Suprapubic skin (tissue), 4 donors: Measurements from ENCODE around the gene TFAP2D. TPM values are rescaled to one million over a fixed set of nuclear protein-coding genes. Genes with fewer than 3 reads are reported as not detected.

Experiments used
- DNase-seq, 2 donors: peaks; one replicate each; pipeline ENCODE4 v3.0.0-alpha.2; 2019; ENCODE audit warnings: low spot score in 2 of 2
- H3K27ac ChIP-seq: fragments of 200-600 bp; sonication (generic); one replicate; pipeline ENCODE4 v1.5.1; 2019
- H3K27me3 ChIP-seq: fragments of 200-600 bp; sonication (generic); one replicate; pipeline ENCODE4 v1.5.1; 2019
- H3K36me3 ChIP-seq: fragments of 200-600 bp; sonication (generic); one replicate; pipeline ENCODE4 v1.5.1; 2019
- H3K4me1 ChIP-seq: fragments of 200-600 bp; sonication (generic); one replicate; pipeline ENCODE4 v1.5.1; 2019
- H3K4me3 ChIP-seq: fragments of 200-600 bp; sonication (generic); one replicate; pipeline ENCODE4 v1.5.1; 2019; ENCODE audit warnings: mild to moderate bottlenecking
- H3K9me3 ChIP-seq: fragments of 200-600 bp; sonication (generic); one replicate; pipeline ENCODE4 v1.5.1; 2019
- EP300 ChIP-seq: sonication (generic); formaldehyde crosslinking; IDR thresholded peaks from one replicate; pipeline ENCODE4 v1.6.1; 2017; ENCODE audit warnings: antibody characterized with exemption
- POLR2A ChIP-seq, 2 donors: fragments of 450-650 bp; IDR thresholded peaks; one replicate each; pipeline ENCODE4 v1.6.1; 2017; ENCODE audit warnings: antibody characterized with exemption in 2 of 2, mild to moderate bottlenecking in 2 of 2, moderate library complexity in 2 of 2
- POLR2AphosphoS5 ChIP-seq, 3 donors: sonication (generic); formaldehyde crosslinking; IDR thresholded peaks; one replicate each; pipeline ENCODE4 v1.6.1; 2017; ENCODE audit warnings: antibody characterized with exemption in 3 of 3
- WGBS: methylation state at CpG from one replicate; pipeline ENCODE4 v1.1.5; 2018; 5-methylcytosine and 5-hydroxymethylcytosine counted together
- total RNA-seq, 4 donors: library from RNA; depleted of rRNA; stranded (reverse); fragments of >200 nt; gene quantifications; one replicate each; pipeline ENCODE4 v1.1.0, GENCODE V29; 2016
- TF ChIP-seq, protein P1 (sequence below), 2 donors: fragments of 200-600 bp in 1 of 2; fragments of 450-650 bp in 1 of 2; sonication (generic) in 1 of 2; IDR thresholded peaks; one replicate each; pipeline ENCODE4 v1.5.1; 2016 to 2019; ENCODE audit warnings: antibody characterized with exemption in 2 of 2, mild to moderate bottlenecking in 1 of 2, moderate library complexity in 1 of 2

TFAP2D gene
- total RNA-seq, 4 donors from 2014 or later: not detected

DNA sequence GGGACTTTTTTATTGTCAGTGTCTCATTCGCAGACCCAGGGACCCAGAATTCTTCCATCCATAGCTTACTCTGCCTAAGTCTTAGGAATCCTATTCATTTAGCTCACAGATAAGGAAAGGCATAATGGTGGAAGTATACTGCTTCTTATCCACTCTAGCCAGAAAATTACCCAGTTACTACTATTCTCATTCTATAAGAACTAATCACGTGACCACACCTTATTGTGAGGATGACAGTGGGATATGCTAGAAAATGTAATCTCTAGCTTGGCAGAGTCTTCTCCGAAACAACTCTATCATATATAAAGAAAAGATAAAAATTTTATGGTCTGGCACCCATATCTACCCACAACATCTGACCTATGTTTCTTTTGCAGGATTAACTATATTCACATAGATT lies 21.2 kb downstream of the TFAP2D start:
- H3K27me3 ChIP-seq: no peaks in the 10 kb centered on the region
- no peak for TF ChIP-seq POLR2A (IDR thresholded peaks at IDR 0.05)
- no peak for TF ChIP-seq EP300
- TF ChIP-seq POLR2AphosphoS5 (IDR thresholded peaks at IDR 0.05): no peak
- TF ChIP-seq, protein P1, sequence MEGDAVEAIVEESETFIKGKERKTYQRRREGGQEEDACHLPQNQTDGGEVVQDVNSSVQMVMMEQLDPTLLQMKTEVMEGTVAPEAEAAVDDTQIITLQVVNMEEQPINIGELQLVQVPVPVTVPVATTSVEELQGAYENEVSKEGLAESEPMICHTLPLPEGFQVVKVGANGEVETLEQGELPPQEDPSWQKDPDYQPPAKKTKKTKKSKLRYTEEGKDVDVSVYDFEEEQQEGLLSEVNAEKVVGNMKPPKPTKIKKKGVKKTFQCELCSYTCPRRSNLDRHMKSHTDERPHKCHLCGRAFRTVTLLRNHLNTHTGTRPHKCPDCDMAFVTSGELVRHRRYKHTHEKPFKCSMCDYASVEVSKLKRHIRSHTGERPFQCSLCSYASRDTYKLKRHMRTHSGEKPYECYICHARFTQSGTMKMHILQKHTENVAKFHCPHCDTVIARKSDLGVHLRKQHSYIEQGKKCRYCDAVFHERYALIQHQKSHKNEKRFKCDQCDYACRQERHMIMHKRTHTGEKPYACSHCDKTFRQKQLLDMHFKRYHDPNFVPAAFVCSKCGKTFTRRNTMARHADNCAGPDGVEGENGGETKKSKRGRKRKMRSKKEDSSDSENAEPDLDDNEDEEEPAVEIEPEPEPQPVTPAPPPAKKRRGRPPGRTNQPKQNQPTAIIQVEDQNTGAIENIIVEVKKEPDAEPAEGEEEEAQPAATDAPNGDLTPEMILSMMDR (IDR thresholded peaks at IDR 0.05): no peak
- no peak for DNase-seq
- no peak overlapping the region for H3K27ac ChIP-seq
- no peaks in the 10 kb centered on the region for H3K9me3 ChIP-seq
- H3K4me1 ChIP-seq: no peaks in the 10 kb centered on the region
- no peak overlapping the region for H3K4me3 ChIP-seq
- WGBS: 84% methylated on average over 3 of the region's 3 CpGs
- no peaks in the 10 kb centered on the region for H3K36me3 ChIP-seq

DNA sequence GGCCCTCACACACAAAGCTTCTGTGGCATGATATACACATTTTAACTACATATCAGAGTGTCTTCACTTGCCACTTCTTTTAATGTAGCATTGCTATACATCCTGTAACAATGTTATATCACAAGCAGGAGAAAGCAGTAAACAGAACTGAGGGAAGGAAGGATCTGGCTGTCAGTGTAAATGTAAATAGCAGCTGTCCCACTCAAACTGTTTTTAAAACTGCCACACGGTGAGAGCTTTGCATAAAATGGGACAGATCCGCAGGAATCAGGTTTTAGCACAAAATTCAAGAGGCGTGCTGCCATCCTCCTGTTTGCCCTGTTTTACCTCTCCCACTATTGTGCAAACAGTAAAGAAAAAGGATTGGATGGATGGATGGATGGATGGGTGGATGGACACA lies 28.8 kb downstream of the TFAP2D start:
- H3K27me3 ChIP-seq: no peaks in the 10 kb centered on the region
- H3K4me1 ChIP-seq: no peaks in the 10 kb centered on the region
- H3K4me3 ChIP-seq: no peak overlapping the region
- TF ChIP-seq, protein P1 (IDR thresholded peaks at IDR 0.05): no peak
- TF ChIP-seq POLR2A (IDR thresholded peaks at IDR 0.05) (no peak), EP300 (no peak), POLR2AphosphoS5 (IDR thresholded peaks at IDR 0.05) (no peak)
- H3K27ac ChIP-seq: no peak overlapping the region
- H3K9me3 ChIP-seq: no peaks in the 10 kb centered on the region
- no peak for DNase-seq
- no peaks in the 10 kb centered on the region for H3K36me3 ChIP-seq
- WGBS: 63% methylated on average over 3 of the region's 3 CpGs

DNA sequence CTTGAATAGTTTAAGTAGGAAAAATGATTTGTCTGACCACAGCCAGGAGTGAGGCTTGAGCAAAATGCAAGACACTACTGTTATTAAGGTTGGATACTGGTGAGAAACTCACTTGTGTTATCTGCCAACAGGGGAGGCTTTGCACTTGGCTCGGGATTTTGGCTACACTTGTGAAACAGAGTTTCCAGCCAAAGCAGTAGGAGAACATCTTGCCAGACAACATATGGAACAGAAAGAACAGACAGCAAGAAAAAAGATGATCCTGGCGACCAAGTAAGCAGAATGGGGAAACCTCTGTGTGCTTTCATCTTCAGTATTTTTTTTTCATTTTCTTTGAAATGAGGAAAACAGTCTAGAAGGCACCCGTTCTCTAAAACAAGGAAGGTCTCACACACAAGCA lies 31.6 kb downstream of the TFAP2D start:
- no peak overlapping the region for H3K4me3 ChIP-seq
- no peak overlapping the region for H3K27ac ChIP-seq
- H3K9me3 ChIP-seq: no peaks in the 10 kb centered on the region
- 49% methylated on average over 3 of the region's 3 CpGs for WGBS
- no peaks in the 10 kb centered on the region for H3K36me3 ChIP-seq
- TF ChIP-seq POLR2A (IDR thresholded peaks at IDR 0.05): no peak
- TF ChIP-seq EP300: no peak
- TF ChIP-seq, protein P1 (IDR thresholded peaks at IDR 0.05): no peak
- TF ChIP-seq POLR2AphosphoS5 (IDR thresholded peaks at IDR 0.05): no peak
- DNase-seq: no peak
- H3K4me1 ChIP-seq: no peaks in the 10 kb centered on the region
- no peaks in the 10 kb centered on the region for H3K27me3 ChIP-seq

DNA sequence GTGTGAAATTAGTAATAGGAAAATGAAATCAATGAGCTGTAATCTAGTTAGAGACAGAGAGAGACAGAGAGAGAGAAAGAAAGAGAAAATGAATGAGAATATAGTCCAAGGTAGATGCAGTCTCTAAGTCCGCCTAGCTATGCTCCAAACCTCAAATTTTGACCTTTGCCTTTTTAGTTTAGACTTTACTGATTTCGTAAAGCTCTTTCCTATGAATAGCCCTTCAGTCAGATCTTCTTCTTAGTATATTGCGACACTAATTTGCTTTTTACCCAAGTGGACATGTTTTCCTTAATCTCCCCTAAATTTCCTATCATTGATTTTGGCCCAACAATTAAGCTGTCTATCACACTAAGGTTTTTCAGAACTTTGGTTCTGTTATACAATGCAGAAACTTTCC lies 49.5 kb downstream of the TFAP2D start:
- no peak for TF ChIP-seq EP300
- no peak for TF ChIP-seq POLR2AphosphoS5 (IDR thresholded peaks at IDR 0.05)
- TF ChIP-seq, protein P1 (IDR thresholded peaks at IDR 0.05): no peak
- TF ChIP-seq POLR2A (IDR thresholded peaks at IDR 0.05): no peak
- DNase-seq: no peak
- H3K9me3 ChIP-seq: no peaks in the 10 kb centered on the region
- WGBS: 91% methylated on average over 3 of the region's 3 CpGs
- H3K4me3 ChIP-seq: no peak overlapping the region
- H3K27ac ChIP-seq: no peak overlapping the region
- no peaks in the 10 kb centered on the region for H3K4me1 ChIP-seq
- H3K27me3 ChIP-seq: no peaks in the 10 kb centered on the region
- H3K36me3 ChIP-seq: no peaks in the 10 kb centered on the region

DNA sequence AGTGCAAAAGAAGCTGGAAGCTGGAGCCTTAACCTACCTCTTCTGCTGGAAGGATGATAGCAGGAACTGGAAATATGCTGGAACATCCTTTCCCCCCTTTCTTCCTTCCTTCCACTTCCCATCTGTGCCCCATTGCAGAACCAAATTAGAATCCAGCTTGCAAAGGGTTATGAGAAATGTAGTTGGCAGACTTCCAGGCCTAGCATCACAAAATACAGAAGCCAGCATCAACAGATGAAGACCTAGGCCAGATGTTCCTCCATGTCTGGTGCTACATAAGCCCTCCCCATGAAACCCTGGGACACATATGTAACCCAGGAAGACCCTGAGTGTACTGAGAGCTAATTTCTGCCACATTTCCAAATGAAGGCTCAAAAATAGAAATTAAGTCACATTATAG lies 65.4 kb downstream of the TFAP2D start:
- no peak for DNase-seq
- no peaks in the 10 kb centered on the region for H3K9me3 ChIP-seq

More for the DNA sequence above, 65.4 kb downstream of the TFAP2D start:
- Histone ChIP-seq H3K27ac (no peak overlapping the region), H3K36me3 (no peaks in the 10 kb centered on the region), H3K4me3 (no peak overlapping the region), H3K4me1 (no peaks in the 10 kb centered on the region), H3K27me3 (no peaks in the 10 kb centered on the region)
- TF ChIP-seq POLR2A (IDR thresholded peaks at IDR 0.05): no peak
- TF ChIP-seq POLR2AphosphoS5 (IDR thresholded peaks at IDR 0.05): no peak
- no peak for TF ChIP-seq EP300
- TF ChIP-seq, protein P1 (IDR thresholded peaks at IDR 0.05): no peak
